Fibroblast of skin of left biceps (primary cell): Measurements from ENCODE around the gene PSMD1.
"Not testable (repeated sequence)": the region's sequence is repeated elsewhere in the genome, so short reads cannot be mapped to it uniquely, and the experiment has no call there.

Experiments
- DNase-seq, 2 experiments: peaks; one replicate each; pipeline ENCODE4 v3.0.0-alpha.2; 2013; ENCODE audit warnings: low read depth in 2 of 2

PSMD1 gene

GRCh38 chr2:231056453-231057416, at the start of gene PSMD1:
TSS of gene PSMD1 (plus strand) at chr2:231056867. CDS start at chr2:231057026, 159 bp downstream.
- DNase-seq = peak; percentile 80 to 83

- no peak for DNase-seq
These were observed 49.2 kb upstream of the PSMD1 start for GRCh38 chr2:231007286-231008098.

- no peak for DNase-seq
These were observed 48.5 kb upstream of the PSMD1 start for GRCh38 chr2:231008131-231008530.

GRCh38 chr2:231009236-231009919, 47.3 kb upstream of the PSMD1 start:
- no peak for DNase-seq

GRCh38 chr2:231010201-231010730, 46.4 kb upstream of the PSMD1 start:
- no peak for DNase-seq

GRCh38 chr2:231011526-231011925, 45.1 kb upstream of the PSMD1 start:
- no peak for DNase-seq

GRCh38 chr2:231012463-231012862, 44.2 kb upstream of the PSMD1 start:
- no peak for DNase-seq

- no peak for DNase-seq
These were observed 42.8 kb upstream of the PSMD1 start for GRCh38 chr2:231013820-231014219.

GRCh38 chr2:231015478-231015877, 41.2 kb upstream of the PSMD1 start:
- DNase-seq = no peak

GRCh38 chr2:231015926-231016325, 40.7 kb upstream of the PSMD1 start:
- no peak for DNase-seq

GRCh38 chr2:231016566-231017230, 40.0 kb upstream of the PSMD1 start:
- no peak for DNase-seq

GRCh38 chr2:231017231-231017598, 39.5 kb upstream of the PSMD1 start:
- DNase-seq = no peak

- no peak for DNase-seq
These were observed 38.5 kb upstream of the PSMD1 start for GRCh38 chr2:231018184-231018583.

GRCh38 chr2:231025059-231025458, 31.6 kb upstream of the PSMD1 start:
- not testable (repeated sequence) for DNase-seq

- DNase-seq = no peak
These were observed 27.8 kb upstream of the PSMD1 start for GRCh38 chr2:231028889-231029288.

- no peak for DNase-seq
These were observed 27.1 kb upstream of the PSMD1 start for GRCh38 chr2:231029563-231029962.

- no peak for DNase-seq
These were observed 25.9 kb upstream of the PSMD1 start for GRCh38 chr2:231030725-231031124.

GRCh38 chr2:231032575-231033140, 24.0 kb upstream of the PSMD1 start:
- DNase-seq = no peak

GRCh38 chr2:231033147-231034132, 23.2 kb upstream of the PSMD1 start:
- no peak for DNase-seq
